Natural killer cell treated with Interleukin-12 subunit alpha and Interleukin-12 subunit beta and Interleukin-15 and Interleukin-18, amount 100 ng/mL, for 72 hours (primary cell): ENCODE measurements around the gene CMIP. TPM values are rescaled to one million over a fixed set of nuclear protein-coding genes. Genes with fewer than 3 reads are reported as not detected.

Experiments
- ATAC-seq, 2 donors: fragments of 150-1000 bp; cut with Tn5 transposase in 1 of 2; sonication (Bioruptor Pico), chemical (Tn5 transposase) in 1 of 2; 2 replicates each; pipeline ENCODE4 v1.10.0; 2021
- DNase-seq: peaks from one replicate; pipeline ENCODE4 v3.0.0; 2022; ENCODE audit warnings: low spot score
- H3K27ac Mint-ChIP-seq, 2 donors: 1 replicate in 1 of 2; 2 replicates in 1 of 2; pipeline ENCODE4 v1.8.0; 2022; ENCODE audit warnings: mixed read lengths in 2 of 2, mild to moderate bottlenecking in 1 of 2, moderate library complexity in 1 of 2
- H3K27me3 Mint-ChIP-seq, 2 donors: 1 replicate in 1 of 2; 2 replicates in 1 of 2; pipeline ENCODE4 v1.8.0; 2022; ENCODE audit warnings: mixed read lengths in 2 of 2
- H3K36me3 Mint-ChIP-seq: one replicate; pipeline ENCODE4 v1.8.0; 2022; ENCODE audit warnings: mixed read lengths
- H3K4me1 Mint-ChIP-seq, 2 donors: 1 replicate in 1 of 2; 2 replicates in 1 of 2; pipeline ENCODE4 v1.8.0; 2022; ENCODE audit warnings: low read depth in 2 of 2, mixed read lengths in 2 of 2, mild to moderate bottlenecking in 1 of 2
- H3K4me3 Mint-ChIP-seq: one replicate; pipeline ENCODE4 v1.8.0; 2022; ENCODE audit warnings: mixed read lengths
- H3K9me3 Mint-ChIP-seq: 2 replicates; pipeline ENCODE4 v1.8.0; 2022; ENCODE audit warnings: mixed read lengths
- total RNA-seq, 2 donors: library from RNA; stranded (reverse); gene quantifications; one replicate each; pipeline ENCODE4 v1.2.3, GENCODE V29; 2022

Gene CMIP
- total RNA-seq, 2 donors from 2014 or later, result 48.0 to 57.6 TPM

GRCh38 chr16:81467072-81467471 lies 22.5 kb downstream of the CMIP start:
- Mint-ChIP-seq H3K27me3 (no peaks in the 10 kb centered on the region), H3K4me1 (peaks cover 62 to 68% of the 10 kb centered on the region in 2 donors), H3K4me3 (no peak overlapping the region), H3K27ac (peak overlapping the region in 1 of 2 donors; percentile 48), H3K36me3 (no peaks in the 10 kb centered on the region), H3K9me3 (no peaks in the 10 kb centered on the region)
- ATAC-seq (no peak), DNase-seq (no peak)

GRCh38 chr16:81467815-81468214 lies 23.2 kb downstream of the CMIP start:
- H3K4me1 Mint-ChIP-seq, result peaks cover 61 to 70% of the 10 kb centered on the region in 2 donors
- peak overlapping the region; percentile 96 to 98 for H3K27ac Mint-ChIP-seq
- DNase-seq, result no peak
- no peaks in the 10 kb centered on the region for H3K27me3 Mint-ChIP-seq
- no peaks in the 10 kb centered on the region for H3K36me3 Mint-ChIP-seq
- H3K4me3 Mint-ChIP-seq, result no peak overlapping the region
- no peak for ATAC-seq
- no peaks in the 10 kb centered on the region for H3K9me3 Mint-ChIP-seq

- ATAC-seq (no peak), DNase-seq (no peak)
- Mint-ChIP-seq H3K9me3 (no peaks in the 10 kb centered on the region), H3K27me3 (no peaks in the 10 kb centered on the region), H3K36me3 (no peaks in the 10 kb centered on the region), H3K4me1 (peaks cover 66 to 75% of the 10 kb centered on the region in 2 donors), H3K27ac (peak overlapping the region; percentile 96 to 98), H3K4me3 (no peak overlapping the region)
Measured at GRCh38 chr16:81468269-81468902, 23.8 kb downstream of the CMIP start.

GRCh38 chr16:81469183-81469677 lies 24.6 kb downstream of the CMIP start:
- peaks cover 70 to 80% of the 10 kb centered on the region in 2 donors for H3K4me1 Mint-ChIP-seq
- H3K4me3 Mint-ChIP-seq, result peak overlapping the region; percentile 76
- H3K9me3 Mint-ChIP-seq, result no peaks in the 10 kb centered on the region
- H3K27ac Mint-ChIP-seq, result peak overlapping the region; percentile 96 to 98
- H3K36me3 Mint-ChIP-seq, result no peaks in the 10 kb centered on the region
- no peaks in the 10 kb centered on the region for H3K27me3 Mint-ChIP-seq
- ATAC-seq, result peak; percentile 56 to 73
- DNase-seq, result no peak

GRCh38 chr16:81469710-81470535 lies 25.3 kb downstream of the CMIP start:
- Mint-ChIP-seq H3K27ac (peak overlapping the region; percentile 96 to 98), H3K27me3 (no peaks in the 10 kb centered on the region), H3K4me1 (peaks cover 68 to 78% of the 10 kb centered on the region in 2 donors), H3K4me3 (peak overlapping the region; percentile 76), H3K9me3 (no peaks in the 10 kb centered on the region), H3K36me3 (no peaks in the 10 kb centered on the region)
- peak; percentile 86 to 91 for ATAC-seq
- no peak for DNase-seq

- Mint-ChIP-seq H3K4me1 (peaks cover 73 to 79% of the 10 kb centered on the region in 2 donors), H3K4me3 (peak overlapping the region; percentile 76), H3K27me3 (no peaks in the 10 kb centered on the region), H3K9me3 (no peaks in the 10 kb centered on the region), H3K36me3 (no peaks in the 10 kb centered on the region), H3K27ac (peak overlapping the region; percentile 96 to 98)
- DNase-seq (no peak), ATAC-seq (no peak)
Measured at GRCh38 chr16:81470796-81471636, 26.4 kb downstream of the CMIP start.

- DNase-seq (no peak), ATAC-seq (no peak)
- Mint-ChIP-seq H3K4me3 (no peak overlapping the region), H3K27me3 (no peaks in the 10 kb centered on the region), H3K36me3 (no peaks in the 10 kb centered on the region), H3K9me3 (no peaks in the 10 kb centered on the region), H3K27ac (peak overlapping the region; percentile 15 to 81), H3K4me1 (peaks cover 76 to 80% of the 10 kb centered on the region in 2 donors)
Measured at GRCh38 chr16:81471882-81472281, 27.3 kb downstream of the CMIP start.

GRCh38 chr16:81472391-81472790 lies 27.8 kb downstream of the CMIP start:
- Mint-ChIP-seq H3K27ac (peak overlapping the region; percentile 15 to 81), H3K4me1 (peaks cover 81 to 85% of the 10 kb centered on the region in 2 donors), H3K4me3 (no peak overlapping the region), H3K9me3 (no peaks in the 10 kb centered on the region), H3K36me3 (no peaks in the 10 kb centered on the region), H3K27me3 (no peaks in the 10 kb centered on the region)
- no peak for DNase-seq
- no peak for ATAC-seq

GRCh38 chr16:81473066-81473488 lies 28.5 kb downstream of the CMIP start:
- DNase-seq, result no peak
- H3K4me1 Mint-ChIP-seq, result peaks cover 85 to 90% of the 10 kb centered on the region in 2 donors
- H3K27ac Mint-ChIP-seq, result peak overlapping the region in 1 of 2 donors; percentile 81
- H3K9me3 Mint-ChIP-seq, result no peaks in the 10 kb centered on the region
- H3K4me3 Mint-ChIP-seq, result no peak overlapping the region
- H3K27me3 Mint-ChIP-seq, result no peaks in the 10 kb centered on the region
- no peak for ATAC-seq
- H3K36me3 Mint-ChIP-seq, result no peaks in the 10 kb centered on the region

- H3K36me3 Mint-ChIP-seq, result no peaks in the 10 kb centered on the region
- ATAC-seq, result no peak
- H3K27me3 Mint-ChIP-seq, result no peaks in the 10 kb centered on the region
- peaks cover 86 to 90% of the 10 kb centered on the region in 2 donors for H3K4me1 Mint-ChIP-seq
- H3K27ac Mint-ChIP-seq, result peak overlapping the region in 1 of 2 donors; percentile 81
- H3K9me3 Mint-ChIP-seq, result no peaks in the 10 kb centered on the region
- no peak for DNase-seq
- H3K4me3 Mint-ChIP-seq, result no peak overlapping the region
Measured at GRCh38 chr16:81473558-81473957, 28.9 kb downstream of the CMIP start.

- Mint-ChIP-seq H3K4me1 (peaks cover 86 to 91% of the 10 kb centered on the region in 2 donors), H3K4me3 (no peak overlapping the region), H3K27ac (peak overlapping the region; percentile 37 to 81), H3K27me3 (no peaks in the 10 kb centered on the region), H3K36me3 (no peaks in the 10 kb centered on the region), H3K9me3 (no peaks in the 10 kb centered on the region)
- DNase-seq (no peak), ATAC-seq (no peak)
Measured at GRCh38 chr16:81473969-81474959, 29.7 kb downstream of the CMIP start.
